Measurements from ENCODE around the gene NMRK1. TPM values are rescaled to one million over a fixed set of nuclear protein-coding genes. Genes with fewer than 3 reads are reported as not detected.

Gene NMRK1
- total and polyA plus RNA-seq, 2 of the 13 experiments (the other 11 are each of a cell fraction or from before 2014, with no cell fraction given) = 9.1 to 12.9 TPM

GRCh38 chr9:75027187-75028107, 60.5 kb downstream of the NMRK1 start (continued):
- TF ChIP-seq, protein P1, sequence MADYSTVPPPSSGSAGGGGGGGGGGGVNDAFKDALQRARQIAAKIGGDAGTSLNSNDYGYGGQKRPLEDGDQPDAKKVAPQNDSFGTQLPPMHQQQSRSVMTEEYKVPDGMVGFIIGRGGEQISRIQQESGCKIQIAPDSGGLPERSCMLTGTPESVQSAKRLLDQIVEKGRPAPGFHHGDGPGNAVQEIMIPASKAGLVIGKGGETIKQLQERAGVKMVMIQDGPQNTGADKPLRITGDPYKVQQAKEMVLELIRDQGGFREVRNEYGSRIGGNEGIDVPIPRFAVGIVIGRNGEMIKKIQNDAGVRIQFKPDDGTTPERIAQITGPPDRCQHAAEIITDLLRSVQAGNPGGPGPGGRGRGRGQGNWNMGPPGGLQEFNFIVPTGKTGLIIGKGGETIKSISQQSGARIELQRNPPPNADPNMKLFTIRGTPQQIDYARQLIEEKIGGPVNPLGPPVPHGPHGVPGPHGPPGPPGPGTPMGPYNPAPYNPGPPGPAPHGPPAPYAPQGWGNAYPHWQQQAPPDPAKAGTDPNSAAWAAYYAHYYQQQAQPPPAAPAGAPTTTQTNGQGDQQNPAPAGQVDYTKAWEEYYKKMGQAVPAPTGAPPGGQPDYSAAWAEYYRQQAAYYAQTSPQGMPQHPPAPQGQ (CRISPR knock-in tag; IDR thresholded peaks at IDR 0.05; ENCODE audit: borderline replicate concordance) = no peak
- no peak; the same call in 1 of the 2 replicates for TF ChIP-seq TMF1 (CRISPR knock-in tag; IDR thresholded peaks at IDR 0.05; ENCODE audit: low read depth)
- TF ChIP-seq ZNF839 (CRISPR knock-in tag; IDR thresholded peaks at IDR 0.05; ENCODE audit: borderline replicate concordance) = no peak
- no peak; the same call in 1 of the 2 replicates for TF ChIP-seq CREB3 (CRISPR knock-in tag; IDR thresholded peaks at IDR 0.05)
- TF ChIP-seq PAF1 (CRISPR knock-in tag; IDR thresholded peaks at IDR 0.05) = no peak
- peak; percentile 80 for TF ChIP-seq DMAP1 (CRISPR knock-in tag; IDR thresholded peaks at IDR 0.05)
- TF ChIP-seq ZNF33A (CRISPR knock-in tag; IDR thresholded peaks at IDR 0.05; ENCODE audit: borderline replicate concordance) = no peak; the same call in 1 of the 2 replicates
- no peak for TF ChIP-seq KLF12 (CRISPR knock-in tag; IDR thresholded peaks at IDR 0.05; ENCODE audit: borderline replicate concordance)
- no peak for TF ChIP-seq ZFP36 (IDR thresholded peaks at IDR 0.05; ENCODE audit: borderline replicate concordance, low read depth, low read length, partially characterized antibody)
- no peak; the same call in 1 of the 2 replicates for TF ChIP-seq TRIM24 (CRISPR knock-in tag; IDR thresholded peaks at IDR 0.05)
- 0 out of 2 replicates have a peak, but pooled peaks have one; percentile 16 for TF ChIP-seq ATF3 (CRISPR knock-in tag; IDR thresholded peaks at IDR 0.05)
- TF ChIP-seq ZNF792 (CRISPR knock-in tag; IDR thresholded peaks at IDR 0.05) = 0 out of 2 replicates have a peak, but pooled peaks have one; percentile 8
- no peak for TF ChIP-seq TCF7 (IDR thresholded peaks at IDR 0.05; ENCODE audit: low read depth)
- no peak for TF ChIP-seq CCAR2 (optimal IDR thresholded peaks at IDR 0.05; ENCODE audit: low read depth, low read length)
- TF ChIP-seq ZNF547 (CRISPR knock-in tag; IDR thresholded peaks at IDR 0.05) = peak; percentile 77
- TF ChIP-seq ZSCAN20 (CRISPR knock-in tag; IDR thresholded peaks at IDR 0.05; ENCODE audit: borderline replicate concordance) = no peak; the same call in 1 of the 2 replicates
- TF ChIP-seq ATF2 (CRISPR knock-in tag; IDR thresholded peaks at IDR 0.05) = no peak
- TF ChIP-seq NKX3-1 (CRISPR knock-in tag; IDR thresholded peaks at IDR 0.05) = 0 out of 2 replicates have a peak, but pooled peaks have one; percentile 8
- TF ChIP-seq SIX4 (CRISPR knock-in tag; IDR thresholded peaks at IDR 0.05) = no peak
- no peak for TF ChIP-seq ZNF138 (CRISPR knock-in tag; IDR thresholded peaks at IDR 0.05; ENCODE audit: low read depth)
- TF ChIP-seq, protein P2, sequence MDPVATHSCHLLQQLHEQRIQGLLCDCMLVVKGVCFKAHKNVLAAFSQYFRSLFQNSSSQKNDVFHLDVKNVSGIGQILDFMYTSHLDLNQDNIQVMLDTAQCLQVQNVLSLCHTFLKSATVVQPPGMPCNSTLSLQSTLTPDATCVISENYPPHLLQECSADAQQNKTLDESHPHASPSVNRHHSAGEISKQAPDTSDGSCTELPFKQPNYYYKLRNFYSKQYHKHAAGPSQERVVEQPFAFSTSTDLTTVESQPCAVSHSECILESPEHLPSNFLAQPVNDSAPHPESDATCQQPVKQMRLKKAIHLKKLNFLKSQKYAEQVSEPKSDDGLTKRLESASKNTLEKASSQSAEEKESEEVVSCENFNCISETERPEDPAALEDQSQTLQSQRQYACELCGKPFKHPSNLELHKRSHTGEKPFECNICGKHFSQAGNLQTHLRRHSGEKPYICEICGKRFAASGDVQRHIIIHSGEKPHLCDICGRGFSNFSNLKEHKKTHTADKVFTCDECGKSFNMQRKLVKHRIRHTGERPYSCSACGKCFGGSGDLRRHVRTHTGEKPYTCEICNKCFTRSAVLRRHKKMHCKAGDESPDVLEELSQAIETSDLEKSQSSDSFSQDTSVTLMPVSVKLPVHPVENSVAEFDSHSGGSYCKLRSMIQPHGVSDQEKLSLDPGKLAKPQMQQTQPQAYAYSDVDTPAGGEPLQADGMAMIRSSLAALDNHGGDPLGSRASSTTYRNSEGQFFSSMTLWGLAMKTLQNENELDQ (CRISPR knock-in tag; IDR thresholded peaks at IDR 0.05; ENCODE audit: borderline replicate concordance) = no peak
- TF ChIP-seq MLLT10 (CRISPR knock-in tag; IDR thresholded peaks at IDR 0.05) = no peak
- no peak for TF ChIP-seq ZNF619 (CRISPR knock-in tag; IDR thresholded peaks at IDR 0.05)

All from HepG2 (cell line).